Right forelimb (tissue), 1 donor: Measurements from ENCODE around the gene MUC21.
"Not testable (repeated sequence)": the region's sequence is repeated elsewhere in the genome, so short reads cannot be mapped to it uniquely, and the experiment has no call there.

Source experiments
- DNase-seq: peaks from one replicate; pipeline ENCODE4 v3.0.0-alpha.2; 2018

MUC21 gene

DNA sequence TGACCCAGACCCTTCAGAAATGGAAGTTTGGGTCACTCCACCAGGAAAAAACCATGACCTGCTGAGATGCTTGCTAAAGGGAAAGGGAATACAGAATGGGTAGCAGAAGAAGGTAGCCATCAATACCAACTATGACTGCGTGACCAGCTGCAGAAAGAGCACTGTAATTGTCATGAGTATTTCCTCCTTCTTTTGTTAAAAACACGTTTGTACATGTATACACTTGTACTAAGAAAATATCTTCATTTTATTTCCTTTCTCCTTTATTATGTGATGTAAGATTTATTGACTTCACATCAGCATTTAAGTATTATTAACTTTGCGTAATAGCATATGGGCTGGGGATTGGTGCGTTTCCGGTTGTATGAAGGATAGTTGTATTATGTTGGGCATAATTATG lies 12.6 kb upstream of the MUC21 start:
- no peak for DNase-seq

DNA sequence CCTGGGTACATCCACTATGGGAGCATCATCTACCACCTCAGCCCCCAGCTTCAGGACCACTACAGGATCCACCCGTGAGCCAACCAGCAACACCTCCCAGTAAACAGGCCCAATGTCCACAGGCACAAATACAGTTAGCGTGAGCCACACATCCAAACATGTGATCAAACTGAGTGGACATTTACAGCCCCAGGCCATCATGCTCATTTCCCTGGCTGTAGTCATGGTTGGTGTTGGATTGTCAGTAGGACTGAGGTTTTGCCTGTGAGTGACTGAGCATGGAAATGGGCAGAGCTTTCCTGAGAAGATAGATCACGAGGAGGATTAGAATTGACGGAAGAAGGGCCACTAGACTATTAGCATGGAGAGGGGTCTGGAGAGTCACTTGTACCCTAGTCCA lies 10.7 kb upstream of the MUC21 start:
- no peak for DNase-seq

DNA sequence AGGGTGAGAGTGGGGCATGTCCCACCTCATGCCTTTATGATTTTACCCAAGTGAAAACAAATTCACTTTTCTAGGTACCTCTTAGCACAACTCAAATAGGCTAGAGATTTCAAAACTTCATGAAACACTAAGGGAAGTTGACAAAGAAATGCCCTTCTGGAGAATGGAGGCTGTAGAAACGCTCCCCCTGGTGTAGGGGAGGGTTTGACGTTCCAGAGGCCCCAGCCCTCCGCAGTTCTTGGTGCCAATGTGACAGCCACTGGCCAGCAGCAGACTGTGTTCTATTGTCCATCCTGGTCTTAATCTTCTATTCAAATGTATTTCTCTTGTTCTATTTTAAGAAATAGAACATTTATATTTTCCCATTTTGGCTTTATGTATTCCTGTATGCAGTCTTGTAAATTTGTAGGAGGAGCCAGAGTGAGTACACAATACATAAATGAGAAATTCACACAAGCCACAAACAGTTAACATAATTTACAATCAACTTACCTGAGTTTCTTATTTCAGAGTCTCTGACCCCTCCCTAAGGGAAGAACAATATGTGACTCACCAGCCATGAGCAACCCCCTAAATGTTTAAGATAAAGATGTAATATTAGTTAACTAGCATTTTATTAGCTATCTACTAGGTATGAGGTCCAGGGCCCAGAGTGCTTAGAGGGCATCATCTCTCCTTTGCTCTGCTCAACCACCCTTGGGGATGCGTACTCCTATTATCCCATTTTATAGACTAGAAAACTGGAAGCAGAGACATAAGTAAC lies 8.8 kb upstream of the MUC21 start:
- no peak for DNase-seq

- no peak for DNase-seq
These were observed 4.4 kb upstream of the MUC21 start for GRCh38 chr6:30979141-30979540.

DNA sequence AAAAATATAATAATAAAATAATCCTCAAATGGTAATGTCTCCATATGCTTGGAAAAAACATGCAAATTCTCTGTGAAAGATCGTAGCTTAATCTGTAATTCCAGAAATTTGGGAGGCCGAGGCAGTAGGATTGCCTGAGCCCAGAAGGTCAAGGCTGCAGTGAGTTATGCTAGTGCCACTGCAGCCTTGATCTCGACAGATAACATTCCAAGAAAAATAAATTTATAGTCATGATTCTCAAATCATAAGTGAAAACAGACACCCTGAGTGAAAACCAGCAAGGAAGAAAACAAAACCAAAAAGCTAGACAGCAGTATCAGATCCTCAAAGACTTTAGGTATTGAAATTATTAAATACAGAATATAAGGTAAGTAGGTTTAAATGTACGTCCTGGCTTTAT lies 3.8 kb upstream of the MUC21 start:
- no peak for DNase-seq

DNA sequence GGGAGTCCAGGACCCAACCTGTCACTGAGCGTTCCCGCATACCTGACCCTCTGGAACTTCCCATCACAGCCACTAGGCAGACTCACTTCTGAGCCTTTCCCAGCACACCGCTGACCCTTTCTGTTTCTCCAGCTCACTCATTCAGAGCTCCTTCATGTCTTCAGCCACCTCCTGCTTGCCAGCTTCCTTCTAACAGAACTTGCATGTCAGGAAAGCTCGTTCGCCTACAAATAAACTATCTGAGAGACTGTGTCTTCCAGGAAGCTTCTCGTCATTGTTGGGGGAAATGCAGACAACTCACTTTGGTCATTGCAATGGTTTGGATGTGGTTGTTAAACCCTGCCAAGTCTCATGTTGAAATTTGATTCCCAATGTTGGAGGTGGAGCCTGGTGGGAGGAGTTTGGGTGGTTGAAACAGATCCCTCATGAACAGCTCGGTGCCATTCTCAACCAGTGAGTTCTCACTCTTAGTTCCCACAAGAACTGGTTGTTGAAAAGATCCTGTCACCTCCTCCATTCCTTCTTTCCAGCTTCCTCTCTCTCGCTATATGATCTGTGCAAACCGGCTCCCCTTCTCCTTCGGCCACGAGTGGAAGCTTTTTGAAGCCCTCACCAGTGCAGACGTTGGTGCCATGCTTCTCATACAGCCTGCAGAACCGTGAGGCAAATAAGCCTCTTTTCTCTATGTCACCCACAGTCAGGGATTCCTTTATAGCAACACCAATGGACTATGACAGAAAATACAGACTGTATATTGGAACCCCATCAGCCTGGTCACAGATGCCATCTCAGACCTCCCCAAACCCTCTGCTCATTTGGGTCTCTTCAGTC lies 1.4 kb upstream of the MUC21 start:
- DNase-seq = peak; percentile 57

DNA sequence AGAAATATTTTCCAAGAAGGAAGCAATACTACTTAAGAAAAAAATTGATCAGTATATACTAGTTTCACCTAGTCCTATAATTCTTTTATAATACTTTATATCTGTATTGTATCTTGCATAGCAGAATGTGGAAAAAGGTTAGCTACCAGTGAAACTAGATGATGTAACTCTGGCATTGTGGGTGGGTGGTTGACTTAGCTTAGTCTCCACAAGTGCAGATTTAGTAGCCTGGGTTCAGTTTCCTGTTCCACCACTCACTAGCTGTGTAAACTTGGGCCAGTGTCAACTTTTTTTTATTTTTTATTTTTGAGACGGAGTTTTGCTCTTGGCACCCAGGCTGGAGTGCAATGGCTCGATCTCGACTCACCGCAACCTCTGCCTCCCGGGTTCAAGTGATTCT lies 2.0 kb downstream of the MUC21 start:
- DNase-seq = no peak

DNA sequence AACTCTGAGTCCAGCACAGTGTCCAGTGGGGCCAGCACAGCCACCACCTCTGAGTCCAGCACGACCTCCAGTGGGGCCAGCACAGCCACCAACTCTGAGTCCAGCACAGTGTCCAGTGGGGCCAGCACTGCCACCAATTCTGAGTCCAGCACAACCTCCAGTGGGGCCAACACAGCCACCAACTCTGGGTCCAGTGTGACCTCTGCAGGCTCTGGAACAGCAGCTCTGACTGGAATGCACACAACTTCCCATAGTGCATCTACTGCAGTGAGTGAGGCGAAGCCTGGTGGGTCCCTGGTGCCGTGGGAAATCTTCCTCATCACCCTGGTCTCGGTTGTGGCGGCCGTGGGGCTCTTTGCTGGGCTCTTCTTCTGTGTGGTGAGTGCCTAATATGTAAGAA lies 3.8 kb downstream of the MUC21 start:
- no peak for DNase-seq

- DNase-seq = no peak
These were observed 4.8 kb downstream of the MUC21 start for GRCh38 chr6:30988209-30988825.

GRCh38 chr6:30990422-30991086 lies 7.0 kb downstream of the MUC21 start:
- DNase-seq = no peak

DNA sequence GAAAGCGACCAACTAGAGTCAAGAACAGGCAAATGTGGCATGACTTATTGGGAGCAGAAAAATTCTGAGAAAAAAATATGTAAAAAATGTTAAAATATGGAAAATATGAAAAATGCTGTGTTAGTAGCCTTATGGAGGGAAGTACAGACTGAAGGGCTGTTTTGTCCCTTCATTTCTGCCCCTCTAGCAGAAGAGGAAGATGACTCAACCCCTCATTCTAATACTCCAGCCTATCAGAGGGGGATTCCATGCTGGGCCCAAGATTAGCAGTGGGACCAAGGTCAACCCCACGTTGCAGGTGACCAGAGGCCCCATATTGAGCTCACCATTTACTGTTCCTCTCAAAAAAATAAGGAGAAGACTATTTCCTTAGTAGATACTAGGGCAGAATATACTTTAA lies 8.4 kb downstream of the MUC21 start:
- DNase-seq = no peak

DNA sequence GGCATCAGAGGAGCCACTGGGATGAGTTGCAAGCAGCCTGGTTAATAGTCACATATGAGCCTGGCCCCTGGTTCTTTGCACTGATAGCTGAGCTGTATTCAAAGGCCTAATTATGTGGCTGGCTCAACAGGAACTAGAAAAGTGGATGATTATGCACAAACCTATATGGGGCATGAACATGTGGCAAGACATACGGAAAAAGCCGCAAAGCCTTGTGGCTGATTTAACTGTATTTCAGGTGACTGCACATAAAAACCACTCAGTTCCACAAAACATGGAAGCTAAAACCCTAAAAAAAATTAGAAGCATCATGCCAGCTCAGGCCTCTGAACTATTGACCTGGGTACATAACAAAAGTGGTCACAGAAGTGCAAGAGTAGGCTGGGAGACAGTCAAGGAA lies 13.8 kb downstream of the MUC21 start:
- DNase-seq = no peak

DNA sequence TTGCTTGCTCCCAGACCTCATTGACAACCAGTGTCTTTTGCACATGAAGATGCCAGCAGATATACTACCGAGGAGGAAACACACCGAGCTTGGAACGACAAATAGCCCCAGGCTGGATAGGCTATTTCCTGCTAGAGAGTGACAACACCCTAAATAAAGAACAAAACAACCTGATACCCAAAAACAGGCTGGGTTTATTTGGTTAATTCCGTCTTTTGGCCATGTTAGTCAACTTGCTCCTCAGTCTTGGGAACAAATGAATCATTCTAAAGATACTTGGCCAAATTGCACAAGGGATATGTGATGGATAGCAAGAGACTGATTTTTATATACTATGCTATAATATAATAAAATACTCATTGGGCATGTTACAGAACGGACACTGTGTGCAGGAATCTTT lies 15.3 kb downstream of the MUC21 start:
- DNase-seq = no peak

GRCh38 chr6:31000067-31000860 lies 16.7 kb downstream of the MUC21 start:
- DNase-seq = not testable (repeated sequence)

DNA sequence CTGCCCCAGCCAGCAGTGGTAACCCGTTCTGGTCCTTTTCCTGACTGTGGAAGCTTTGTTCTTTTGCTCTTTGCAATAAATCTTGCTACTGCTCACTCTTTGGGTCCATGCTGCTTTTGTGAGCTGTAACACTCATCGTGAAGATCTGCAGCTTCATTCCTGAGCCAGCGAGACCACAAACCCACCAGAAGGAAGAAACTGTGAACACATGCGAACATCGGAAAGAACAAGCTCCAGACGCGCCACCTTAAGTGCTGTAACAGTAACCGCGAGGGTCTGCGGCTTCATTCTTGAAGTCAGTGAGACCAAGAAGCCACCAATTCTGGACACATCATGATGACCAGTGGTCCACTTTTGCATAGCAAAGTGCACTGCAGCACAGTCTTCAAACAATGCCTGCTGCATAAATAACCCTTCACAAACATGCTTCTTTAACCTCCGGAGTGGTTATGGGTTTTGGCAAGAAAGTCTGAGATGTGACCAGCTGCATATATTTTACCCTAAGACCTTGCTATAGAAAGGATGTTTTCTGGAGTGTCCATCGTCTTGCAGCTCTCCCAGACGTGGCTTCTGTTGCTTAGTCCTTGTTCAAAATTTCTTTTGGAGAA lies 17.9 kb downstream of the MUC21 start:
- DNase-seq = no peak

- no peak for DNase-seq
These were observed 19.0 kb downstream of the MUC21 start for GRCh38 chr6:31002471-31002870.

DNA sequence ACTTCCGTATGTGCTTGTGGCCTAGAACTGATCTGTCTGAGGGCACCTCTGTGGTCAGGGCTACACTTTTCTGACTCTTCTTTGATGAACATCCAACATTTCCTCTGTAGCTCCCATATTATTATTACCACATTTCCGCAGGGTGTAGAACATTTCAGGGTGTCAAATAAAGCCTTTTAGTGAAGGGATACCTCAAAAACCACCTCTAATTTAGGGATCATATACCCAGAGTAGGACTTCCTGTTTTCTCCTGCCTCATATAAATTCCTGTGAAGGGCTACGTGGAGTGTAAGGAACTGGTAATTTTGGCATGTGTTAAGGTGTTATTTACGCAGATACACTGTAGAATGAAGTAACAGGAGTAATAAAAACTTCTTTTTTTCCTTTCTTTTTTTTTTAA lies 21.3 kb downstream of the MUC21 start:
- DNase-seq = no peak

- no peak for DNase-seq
These were observed 21.9 kb downstream of the MUC21 start for GRCh38 chr6:31005249-31006020.

DNA sequence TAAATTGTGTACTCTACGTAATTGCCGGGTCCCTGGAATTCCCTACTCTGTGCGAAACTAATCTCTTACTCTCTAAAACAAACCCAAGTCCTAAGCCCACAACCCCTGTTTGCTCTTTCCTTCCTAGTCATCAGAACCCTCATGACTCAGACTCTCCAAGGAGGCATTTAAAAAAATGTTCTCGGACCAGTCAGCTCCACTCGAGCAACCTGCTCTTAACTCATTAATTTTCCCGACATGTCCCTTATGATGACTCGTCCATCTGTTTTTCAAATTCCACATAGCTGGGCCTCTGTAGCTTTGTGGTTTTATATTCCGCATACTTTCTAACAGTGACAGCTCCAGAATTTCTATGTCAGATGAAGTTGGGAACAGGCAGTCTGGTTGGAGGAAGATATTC lies 24.2 kb downstream of the MUC21 start:
- DNase-seq = no peak

DNA sequence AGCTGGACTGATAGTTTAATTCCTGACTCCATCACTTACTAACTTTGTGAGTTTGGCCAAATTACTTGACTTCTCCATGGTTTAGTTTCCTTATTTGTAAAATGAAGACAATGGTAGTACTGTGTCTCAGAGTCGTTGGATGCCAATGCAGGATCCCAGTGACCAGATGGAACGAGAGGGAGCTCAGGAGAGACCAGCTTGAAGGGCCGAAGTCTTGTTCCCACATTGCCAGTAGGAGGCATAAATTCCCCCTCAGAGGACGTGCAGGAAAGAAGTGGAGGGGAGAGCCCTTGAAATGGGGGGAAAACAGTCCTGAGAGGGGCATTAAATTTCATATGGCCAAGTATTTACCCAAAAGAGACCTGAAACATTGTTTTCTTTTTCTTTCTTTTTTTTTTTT lies 24.6 kb downstream of the MUC21 start:
- DNase-seq = no peak

DNA sequence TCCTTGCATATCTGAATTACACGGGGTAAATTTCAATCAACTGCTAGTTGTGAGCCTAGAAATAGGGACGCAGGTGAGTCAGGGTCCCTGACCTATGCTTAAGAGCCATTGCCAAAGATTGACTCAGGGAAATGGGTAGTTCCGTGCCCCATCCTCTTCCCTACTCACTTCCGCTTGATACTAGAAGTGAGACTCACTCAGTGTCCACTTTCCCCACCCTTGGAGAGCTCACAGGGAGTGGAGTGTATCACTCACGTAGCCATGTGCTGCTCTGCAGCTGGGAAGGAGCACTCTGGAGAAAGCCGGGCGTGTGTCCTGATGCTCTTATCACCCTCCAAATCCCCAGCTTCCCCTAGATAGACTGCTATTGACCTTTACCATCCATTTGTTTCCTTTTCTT lies 26.2 kb downstream of the MUC21 start:
- no peak for DNase-seq
